Left ventricle myocardium superior (tissue), 1 donor: Measurements from ENCODE around the gene FAM47A. TPM values are rescaled to one million over a fixed set of nuclear protein-coding genes. Genes with fewer than 3 reads are reported as not detected.

Source experiments
- ATAC-seq: fragments of 200-7000 bp; cut with Tn5 transposase; one replicate; pipeline ENCODE4 v1.9.1; 2020; ENCODE audit warnings: mild to moderate bottlenecking, moderate library complexity
- DNase-seq: peaks from one replicate; pipeline ENCODE4 v3.0.0-alpha.2; 2020
- intact Hi-C: fragments of 100-400 bp; cut with micrococcal nuclease; formaldehyde crosslinking; loops from one replicate; pipeline ENCODE4 v1.11.0; 2022
- long read RNA-seq: library from polyadenylated mRNA; unstranded; transcript quantifications from one replicate; pipeline ENCODE4 v2.0.0, GENCODE V29; 2021
- total RNA-seq: library from RNA; stranded (reverse); fragmentation: NEBNext Ultra II Directional; extraction: Animal tissue kit (Norgen Biotek cat#: 25700); gene quantifications from one replicate; pipeline ENCODE4 v1.2.1, GENCODE V29; 2021
- donor health status: DM: no; HTN: yes; CAD: no; lungs with severe emphysema.

FAM47A gene
- total RNA-seq: not detected
- long read RNA-seq: 0 reads

DNA sequence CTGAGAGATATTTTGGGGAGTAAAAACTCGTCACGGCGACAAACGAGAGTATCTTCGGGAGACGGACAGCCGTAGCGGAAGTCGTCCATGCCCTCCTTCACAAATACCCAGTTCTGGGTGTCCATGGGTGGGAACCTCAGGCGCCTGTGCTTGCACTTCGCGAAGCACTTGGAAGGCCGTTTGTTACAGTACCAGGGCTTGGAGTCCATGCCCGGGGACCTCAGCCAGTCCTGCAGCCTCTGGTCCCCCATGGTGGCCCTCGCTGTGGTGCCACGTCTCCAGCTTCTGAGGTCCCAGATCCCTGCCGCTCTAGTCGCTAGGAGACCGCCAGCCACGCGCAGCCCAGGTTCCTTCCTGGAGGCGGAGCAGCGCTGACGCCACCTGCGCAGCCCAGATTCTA, at the start of gene FAM47A:
Gene FAM47A, minus strand, starts transcription at position 287 of the 400 bp plus-strand sequence. Its CDS starts 36 bp downstream, at position 251.
- no peak for ATAC-seq
- DNase-seq: no peak
- intact Hi-C loops: no loop called here

DNA sequence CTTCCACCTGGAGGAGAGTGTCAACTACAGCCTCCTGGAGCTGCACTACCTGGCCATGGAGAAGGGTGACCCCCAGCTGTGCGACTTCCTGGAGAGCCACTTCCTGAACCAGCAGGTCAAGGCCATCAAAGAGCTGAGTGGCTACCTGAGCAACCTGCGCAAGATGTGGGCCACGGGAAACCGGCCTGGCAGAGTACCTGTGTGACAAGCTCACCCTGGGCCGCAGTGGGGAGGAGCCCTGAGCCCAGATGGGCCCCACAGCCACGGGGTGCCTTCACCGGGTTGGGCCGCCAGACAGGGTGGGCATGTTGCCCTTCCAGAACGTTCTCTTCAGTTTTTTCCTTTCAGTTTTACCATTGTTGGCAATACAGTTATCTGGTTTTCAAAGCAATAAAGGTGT, 15.2 kb upstream of the FAM47A start:
- no peak for ATAC-seq
- intact Hi-C loops: no loop called here

DNA sequence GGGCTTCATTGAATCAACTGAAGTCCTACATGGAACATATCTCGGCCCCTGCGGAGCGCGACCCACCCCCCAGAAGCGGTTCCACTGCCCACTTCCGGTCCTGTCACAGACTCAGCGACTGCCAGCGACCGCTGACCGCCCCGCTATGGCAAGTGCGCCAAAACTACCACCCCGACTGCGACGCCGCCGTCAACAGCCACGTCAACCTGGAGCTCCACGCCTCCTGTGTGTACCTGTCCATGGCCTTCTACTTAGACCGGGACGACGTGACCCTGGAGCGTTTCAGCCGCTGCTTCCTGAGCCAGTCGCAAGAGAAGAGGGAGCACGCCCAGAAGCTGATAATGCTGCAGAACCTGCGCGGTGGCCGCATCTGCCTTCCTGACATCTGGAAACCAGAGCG, 14.8 kb upstream of the FAM47A start:
- ATAC-seq: no peak
- DNase-seq: no peak
- intact Hi-C loops: no loop called here

More for the DNA sequence above, 15.2 kb upstream of the FAM47A start:
- no peak for DNase-seq

DNA sequence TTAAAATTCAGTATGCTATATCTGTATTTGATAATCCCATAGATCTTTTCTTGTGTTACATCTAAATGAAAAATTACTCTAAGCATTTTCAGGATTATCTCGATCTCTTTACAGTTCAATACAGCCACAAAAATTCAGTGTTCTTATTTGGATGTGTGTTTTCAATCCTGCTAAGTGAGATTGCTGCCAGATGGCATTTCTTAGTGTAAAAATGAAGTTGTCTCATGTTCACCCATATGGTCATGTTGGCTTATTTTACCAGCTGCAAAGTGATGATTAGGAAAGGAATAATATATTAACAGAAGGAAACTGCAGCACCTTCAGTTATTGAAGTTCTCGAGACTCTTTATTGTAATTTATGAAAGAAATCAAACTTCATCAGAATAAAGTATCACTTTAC, 12.1 kb upstream of the FAM47A start:
- DNase-seq: no peak
- intact Hi-C loops: no loop called here
- ATAC-seq: no peak

DNA sequence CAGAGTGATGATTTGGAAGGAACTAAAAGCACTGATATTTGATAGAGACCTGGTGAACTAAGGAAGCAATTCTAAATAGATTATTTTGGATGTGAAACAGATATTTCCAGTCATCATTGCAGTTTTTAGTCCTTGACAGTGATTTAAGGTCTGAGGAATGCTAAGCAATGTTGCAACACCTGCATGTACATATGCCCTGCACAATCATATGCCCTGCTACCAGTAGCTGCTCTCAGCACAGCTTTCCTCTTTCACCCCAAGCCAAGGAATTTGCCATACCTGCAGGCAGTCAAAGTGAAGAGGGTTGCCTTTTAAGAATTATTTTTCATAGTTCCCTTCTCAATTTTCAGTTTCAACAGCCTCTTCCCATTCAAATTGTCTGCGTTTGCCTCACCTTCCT, 8.7 kb upstream of the FAM47A start:
- intact Hi-C loops: no loop called here
- DNase-seq: no peak
- ATAC-seq: no peak

DNA sequence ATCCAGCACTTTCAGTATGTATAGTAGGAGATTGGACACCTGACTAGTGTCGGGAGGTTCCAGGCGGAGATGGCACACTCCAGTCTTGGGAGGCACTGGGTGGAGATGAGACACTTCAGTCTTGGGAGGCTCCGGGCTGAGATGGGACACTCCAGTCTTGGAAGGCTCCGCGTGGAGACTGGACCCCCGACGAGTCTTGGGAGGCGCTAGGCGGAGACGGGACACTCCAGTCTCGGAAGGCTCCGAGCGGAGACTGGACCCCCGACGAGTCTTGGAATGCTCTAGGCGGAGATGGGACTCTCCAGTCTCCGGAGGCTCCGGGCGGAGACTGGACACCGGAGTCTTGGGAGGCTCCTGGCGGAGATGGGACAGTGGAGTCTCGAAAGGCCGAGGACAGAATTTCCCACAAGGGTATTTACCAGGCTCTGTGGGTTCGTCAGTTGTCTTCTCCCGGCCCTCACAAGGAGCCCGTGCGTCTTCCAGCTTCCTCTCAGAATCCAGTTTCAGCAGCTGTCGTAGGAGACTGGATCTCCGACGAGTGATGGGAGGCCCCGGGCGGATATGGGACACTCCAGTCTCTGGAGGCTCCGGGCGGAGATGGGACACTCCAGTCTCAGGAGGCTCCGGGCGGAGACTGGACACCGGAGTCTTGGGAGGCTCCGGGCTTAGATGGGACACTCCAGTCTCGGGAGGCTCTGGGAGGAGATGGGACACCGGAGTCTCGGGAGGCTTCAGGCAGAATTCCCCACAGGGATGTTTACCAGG, 952 bp downstream of the FAM47A start:
- intact Hi-C loops: no loop called here
- ATAC-seq (no peak), DNase-seq (no peak)

DNA sequence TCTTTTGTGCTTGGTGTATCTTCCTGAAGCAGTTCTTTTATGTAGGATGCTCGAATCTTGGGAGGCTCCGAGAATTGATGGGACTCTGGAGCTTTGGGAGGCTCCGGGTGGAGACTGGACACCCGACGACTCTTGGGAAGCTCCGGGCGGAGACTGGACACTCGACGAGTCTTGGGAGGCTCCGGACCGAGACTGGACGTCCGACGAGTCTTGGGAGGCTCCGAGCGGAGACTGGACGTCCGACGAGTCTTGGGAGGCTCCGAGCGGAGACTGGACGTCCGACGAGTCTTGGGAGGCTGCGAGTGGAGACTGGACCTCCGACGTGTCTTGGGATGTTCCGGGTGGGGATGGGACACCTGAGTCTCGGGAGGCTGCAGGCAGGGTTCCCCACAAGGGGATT, 1.6 kb downstream of the FAM47A start:
- DNase-seq: no peak
- no peak for ATAC-seq
- intact Hi-C loops: no loop called here

DNA sequence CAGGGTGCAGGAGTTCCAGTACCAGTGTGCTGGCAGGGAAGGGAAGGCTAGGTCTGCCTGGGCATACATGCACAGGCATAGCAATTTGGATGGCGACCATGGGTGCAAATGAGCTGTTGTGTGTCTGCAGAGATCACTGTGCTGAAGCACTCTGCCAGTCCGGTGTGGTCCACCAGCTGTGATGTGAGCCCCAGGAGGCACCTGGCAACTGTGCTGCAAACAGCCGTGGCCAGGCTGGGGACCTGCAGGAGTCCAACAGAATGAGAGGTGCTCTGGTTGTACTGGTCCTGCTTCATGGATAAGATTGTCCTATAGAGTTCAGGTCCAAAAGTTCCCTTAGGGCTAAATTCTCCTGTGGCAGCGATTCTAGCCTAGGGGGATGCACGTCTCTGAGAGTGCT, 6.1 kb downstream of the FAM47A start:
- intact Hi-C loops: no loop called here
- no peak for ATAC-seq
- DNase-seq: no peak

DNA sequence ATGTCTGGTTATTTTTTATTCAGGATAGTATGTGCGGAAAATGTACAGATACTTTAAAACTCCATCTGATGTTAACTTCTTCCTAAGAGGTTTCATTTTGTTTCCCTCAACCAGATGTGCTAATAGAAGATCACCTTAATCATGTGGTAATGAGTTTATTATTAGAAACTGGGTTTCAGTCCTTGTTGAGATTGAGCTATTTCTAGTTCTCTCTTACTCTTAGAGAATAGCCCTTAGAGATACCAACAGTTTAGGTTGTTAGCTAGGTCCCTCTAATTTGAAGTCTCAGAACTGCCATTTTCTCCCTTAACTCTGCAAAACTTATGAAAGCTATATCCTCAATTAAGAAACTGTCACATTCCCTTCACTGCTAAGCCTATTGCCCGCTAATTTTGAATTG, 13.0 kb downstream of the FAM47A start:
- ATAC-seq: no peak
- intact Hi-C loops: no loop called here

DNA sequence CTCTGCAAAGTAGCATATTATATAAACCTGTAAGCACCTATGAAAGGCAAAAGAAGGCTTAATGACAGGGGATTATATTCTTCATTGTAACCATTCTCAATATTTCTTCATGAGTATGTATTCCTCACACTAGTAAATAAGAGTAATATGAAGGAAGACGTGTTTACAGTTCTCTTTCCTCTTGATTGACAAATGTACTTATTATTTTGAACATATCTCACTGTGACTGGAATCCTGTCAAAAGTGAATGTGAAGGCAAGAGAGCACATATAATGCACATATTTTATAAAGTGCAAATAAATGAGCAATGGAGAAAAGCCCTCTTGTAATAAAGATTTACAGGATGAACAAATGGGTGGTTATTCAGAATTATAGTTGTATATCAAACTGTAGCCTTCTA, 19.7 kb downstream of the FAM47A start:
- intact Hi-C loops: no loop called here
- DNase-seq (no peak), ATAC-seq (no peak)

More for the DNA sequence above, 13.0 kb downstream of the FAM47A start:
- no peak for DNase-seq
